ENCODE measurements around the gene FLT3LG. TPM values are rescaled to one million over a fixed set of nuclear protein-coding genes. Genes with fewer than 3 reads are reported as not detected.
A peak's percentile ranks its signal among the peaks of the same experiment; 100 is the strongest.

FLT3LG gene
- total and polyA plus RNA-seq, 2 experiments from 2014 or later = 1.3 to 4.6 TPM

GRCh38 chr19:49451430-49452181 lies 22.4 kb upstream of the FLT3LG start, which contains the start of gene PIH1D1:
TSS of gene PIH1D1 (minus strand) at chr19:49451814. CDS start at chr19:49451574, 240 bp downstream.
- Histone ChIP-seq H3K79me2 (ENCODE audit: insufficient read depth) (peaks cover 33% of the 10 kb centered on the region), H4K20me1 (ENCODE audit: insufficient read depth) (no peaks in the 10 kb centered on the region), H3K9ac (peak within 1 kb of the TSS; percentile 97), H3K36me3 (ENCODE audit: low read depth) (no peaks in the 10 kb centered on the region), H3K4me3 (peak within 1 kb of the TSS; percentile 100), H3K4me1 (ENCODE audit: insufficient read depth) (peaks cover 19% of the 10 kb centered on the region; the same call in 1 of the 2 replicates), H3K9me2 (ENCODE audit: insufficient read depth) (no peaks in the 10 kb centered on the region), H3F3A (ENCODE audit: insufficient read depth) (peaks cover 26% of the 10 kb centered on the region), H3K27me3 (replicated peaks; ENCODE audit: insufficient read depth) (no peaks in the 10 kb centered on the region), H2AFZ (peak within 1 kb of the TSS; percentile 99), H3K4me2 (ENCODE audit: unreplicated experiment) (peak within 1 kb of the TSS; percentile 90), H3K9me3 (ENCODE audit: low read depth) (no peaks in the 10 kb centered on the region), H3K27ac (peak within 1 kb of the TSS; percentile 97)
- no peak for TF ChIP-seq EZH2phosphoT487 (IDR thresholded peaks at IDR 0.05; ENCODE audit: insufficient read depth, low read depth)
- no peak for TF ChIP-seq EZH2 (IDR thresholded peaks at IDR 0.05; ENCODE audit: insufficient read depth, poor library complexity, severe bottlenecking)
- 1% methylated on average over 42 of the region's 42 CpGs for WGBS, 2 experiments (ENCODE audit: low coverage in 1 of 2, low lambda C conversion rate in 2 of 2, missing lambda C conversion rate in 2 of 2)
- DNase-seq = peak; percentile 99
- in situ Hi-C loops (cut with MboI) = no loop called here

GRCh38 chr19:49453013-49453756 lies 20.8 kb upstream of the FLT3LG start, which contains the start of gene ALDH16A1:
TSS of gene ALDH16A1 (plus strand) at chr19:49453225. CDS start at chr19:49453332, 107 bp downstream.
- Histone ChIP-seq H3K79me2 (ENCODE audit: insufficient read depth) (peaks cover 33% of the 10 kb centered on the region), H3K27ac (peak within 1 kb of the TSS; percentile 97)
- in situ Hi-C loops (cut with MboI) = no loop called here

GRCh38 chr19:49453757-49454240 lies 20.2 kb upstream of the FLT3LG start:
- Histone ChIP-seq H3K9me3 (ENCODE audit: low read depth) (no peaks in the 10 kb centered on the region), H3K9ac (peak overlapping the region; percentile 97), H3K4me2 (ENCODE audit: unreplicated experiment) (peak overlapping the region; percentile 97), H3K4me3 (peak overlapping the region; percentile 96), H3K4me1 (ENCODE audit: insufficient read depth) (peaks cover 28% of the 10 kb centered on the region), H3K27me3 (replicated peaks; ENCODE audit: insufficient read depth) (no peaks in the 10 kb centered on the region), H3F3A (ENCODE audit: insufficient read depth) (peaks cover 34% of the 10 kb centered on the region), H4K20me1 (ENCODE audit: insufficient read depth) (no peaks in the 10 kb centered on the region), H2AFZ (peak overlapping the region; percentile 67), H3K36me3 (ENCODE audit: low read depth) (no peaks in the 10 kb centered on the region), H3K79me2 (ENCODE audit: insufficient read depth) (peaks cover 33% of the 10 kb centered on the region), H3K27ac (peak overlapping the region; percentile 97), H3K9me2 (ENCODE audit: insufficient read depth) (no peaks in the 10 kb centered on the region)
- DNase-seq = no peak
- TF ChIP-seq EZH2phosphoT487 (IDR thresholded peaks at IDR 0.05; ENCODE audit: insufficient read depth, low read depth) (no peak), EZH2 (IDR thresholded peaks at IDR 0.05; ENCODE audit: insufficient read depth, poor library complexity, severe bottlenecking) (no peak)
- in situ Hi-C loops (cut with MboI) = no loop called here
- 6 to 20% methylated on average over 10 of the region's 10 CpGs for WGBS, 2 experiments (ENCODE audit: low coverage in 1 of 2, low lambda C conversion rate in 2 of 2, missing lambda C conversion rate in 2 of 2)

More at GRCh38 chr19:49453013-49453756, 20.8 kb upstream of the FLT3LG start, which contains the start of gene ALDH16A1:
- Histone ChIP-seq H3K4me3 (peak within 1 kb of the TSS; percentile 100), H3K9ac (peak within 1 kb of the TSS; percentile 97), H3K4me2 (ENCODE audit: unreplicated experiment) (peak within 1 kb of the TSS; percentile 97), H3K9me3 (ENCODE audit: low read depth) (no peaks in the 10 kb centered on the region), H4K20me1 (ENCODE audit: insufficient read depth) (no peaks in the 10 kb centered on the region), H3F3A (ENCODE audit: insufficient read depth) (peaks cover 29% of the 10 kb centered on the region), H3K9me2 (ENCODE audit: insufficient read depth) (no peaks in the 10 kb centered on the region), H2AFZ (peak within 1 kb of the TSS; percentile 99), H3K36me3 (ENCODE audit: low read depth) (no peaks in the 10 kb centered on the region), H3K4me1 (ENCODE audit: insufficient read depth) (peaks cover 24% of the 10 kb centered on the region), H3K27me3 (replicated peaks; ENCODE audit: insufficient read depth) (no peaks in the 10 kb centered on the region)
- 0 to 1% methylated on average over 53 to 65 of the region's 66 CpGs for WGBS, 2 experiments (ENCODE audit: low coverage in 1 of 2, low lambda C conversion rate in 2 of 2, missing lambda C conversion rate in 2 of 2)
- DNase-seq = peak; percentile 100
- TF ChIP-seq EZH2 (IDR thresholded peaks at IDR 0.05; ENCODE audit: insufficient read depth, poor library complexity, severe bottlenecking) (no peak), EZH2phosphoT487 (IDR thresholded peaks at IDR 0.05; ENCODE audit: insufficient read depth, low read depth) (no peak)

- no peaks in the 10 kb centered on the region for H3K9me3 ChIP-seq (ENCODE audit: low read depth)
- WGBS, 2 experiments (ENCODE audit: low coverage in 1 of 2, low lambda C conversion rate in 2 of 2, missing lambda C conversion rate in 2 of 2) = 12 to 13% methylated on average over 5 of the region's 5 CpGs
- H3K4me3 ChIP-seq = no peak overlapping the region
- no peaks in the 10 kb centered on the region for H3K9me2 ChIP-seq (ENCODE audit: insufficient read depth)
- no peak overlapping the region for H3K4me2 ChIP-seq (ENCODE audit: unreplicated experiment)
- H3K27me3 ChIP-seq (replicated peaks; ENCODE audit: insufficient read depth) = no peaks in the 10 kb centered on the region
- TF ChIP-seq EZH2phosphoT487 (IDR thresholded peaks at IDR 0.05; ENCODE audit: insufficient read depth, low read depth) (no peak), EZH2 (IDR thresholded peaks at IDR 0.05; ENCODE audit: insufficient read depth, poor library complexity, severe bottlenecking) (no peak)
- peaks cover 28% of the 10 kb centered on the region for H3K4me1 ChIP-seq (ENCODE audit: insufficient read depth)
- no peaks in the 10 kb centered on the region for H4K20me1 ChIP-seq (ENCODE audit: insufficient read depth)
- DNase-seq = peak; percentile 49
- peak overlapping the region; percentile 18 for H2AFZ ChIP-seq
- H3K27ac ChIP-seq = peak overlapping the region; percentile 74
- no peaks in the 10 kb centered on the region for H3K36me3 ChIP-seq (ENCODE audit: low read depth)
- peak overlapping the region; percentile 59 for H3K9ac ChIP-seq
- H3K79me2 ChIP-seq (ENCODE audit: insufficient read depth) = peaks cover 26% of the 10 kb centered on the region
- peaks cover 34% of the 10 kb centered on the region for H3F3A ChIP-seq (ENCODE audit: insufficient read depth)
- in situ Hi-C loops (cut with MboI) = no loop called here
Observed at GRCh38 chr19:49455773-49456172, 18.2 kb upstream of the FLT3LG start.

Measured in GM23248 (cell line).